NT2/D1 (cell line): ENCODE results near the gene RBM24.

ENCODE experiments used
- SUZ12 ChIP-seq: IDR thresholded peaks from 2 replicates; pipeline ENCODE4 v1.6.1; 2011; ENCODE audit not compliant: insufficient read length, insufficient read depth; ENCODE audit errors: extremely low read depth
- YY1 ChIP-seq: IDR thresholded peaks from 2 replicates; pipeline ENCODE4 v1.6.1; 2011; ENCODE audit not compliant: insufficient read length, insufficient read depth

DNA sequence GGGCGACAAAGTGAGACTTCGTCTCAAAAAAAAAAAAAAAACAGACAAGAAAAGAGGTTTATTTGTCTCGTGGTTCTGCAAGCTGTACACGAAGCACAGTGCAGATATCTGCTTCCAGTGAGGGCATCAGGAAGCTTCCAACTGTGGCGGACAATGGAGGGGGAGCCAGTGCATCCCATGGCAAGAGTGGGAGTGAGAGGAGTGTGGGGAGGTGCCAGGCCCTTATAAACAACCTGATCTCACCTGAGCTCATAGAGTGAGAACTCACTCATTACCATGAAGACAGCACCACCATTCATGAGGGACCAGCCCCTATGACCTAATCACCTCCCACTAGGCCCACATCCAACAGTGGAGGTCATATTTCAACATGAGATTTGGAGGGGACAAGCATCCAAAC is 19.5 kb downstream of the RBM24 start:
- TF ChIP-seq YY1 = no peak
- no peak for TF ChIP-seq SUZ12
